ENCODE measurements around the gene MNDA.

DNA sequence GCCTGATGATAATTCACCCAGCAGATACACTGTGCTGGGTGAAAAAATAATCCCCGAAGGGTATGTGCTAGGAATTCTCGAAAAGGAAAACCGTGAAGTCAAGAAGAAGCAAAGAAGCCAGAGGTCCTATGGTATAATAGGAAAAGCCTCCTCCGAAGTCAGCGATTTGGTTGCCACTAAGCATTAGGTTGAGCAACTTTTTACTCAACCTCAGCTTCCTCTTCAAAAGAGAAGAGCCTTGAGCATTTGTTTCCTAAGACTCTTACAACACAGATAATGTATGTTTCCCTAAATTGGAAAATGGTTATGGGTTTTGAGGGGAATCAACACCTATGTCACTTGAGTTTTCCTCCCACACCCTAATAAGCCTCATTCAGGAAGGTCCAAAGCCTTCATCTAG lies 21.3 kb upstream of the MNDA start:
- TF ChIP-seq, protein P1, sequence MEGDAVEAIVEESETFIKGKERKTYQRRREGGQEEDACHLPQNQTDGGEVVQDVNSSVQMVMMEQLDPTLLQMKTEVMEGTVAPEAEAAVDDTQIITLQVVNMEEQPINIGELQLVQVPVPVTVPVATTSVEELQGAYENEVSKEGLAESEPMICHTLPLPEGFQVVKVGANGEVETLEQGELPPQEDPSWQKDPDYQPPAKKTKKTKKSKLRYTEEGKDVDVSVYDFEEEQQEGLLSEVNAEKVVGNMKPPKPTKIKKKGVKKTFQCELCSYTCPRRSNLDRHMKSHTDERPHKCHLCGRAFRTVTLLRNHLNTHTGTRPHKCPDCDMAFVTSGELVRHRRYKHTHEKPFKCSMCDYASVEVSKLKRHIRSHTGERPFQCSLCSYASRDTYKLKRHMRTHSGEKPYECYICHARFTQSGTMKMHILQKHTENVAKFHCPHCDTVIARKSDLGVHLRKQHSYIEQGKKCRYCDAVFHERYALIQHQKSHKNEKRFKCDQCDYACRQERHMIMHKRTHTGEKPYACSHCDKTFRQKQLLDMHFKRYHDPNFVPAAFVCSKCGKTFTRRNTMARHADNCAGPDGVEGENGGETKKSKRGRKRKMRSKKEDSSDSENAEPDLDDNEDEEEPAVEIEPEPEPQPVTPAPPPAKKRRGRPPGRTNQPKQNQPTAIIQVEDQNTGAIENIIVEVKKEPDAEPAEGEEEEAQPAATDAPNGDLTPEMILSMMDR (IDR thresholded peaks at IDR 0.05; ENCODE audit: borderline replicate concordance, extremely low read depth, low read length, poor library complexity, severe bottlenecking), result no peak
- no peak for TF ChIP-seq EZH2 (IDR thresholded peaks at IDR 0.05; ENCODE audit: borderline replicate concordance, low read depth, low read length, severe bottlenecking)
